ENCODE results near the gene MYBPHL.
A peak's percentile ranks its signal among the peaks of the same experiment; 100 is the strongest.
"Not testable (repeated sequence)": the region's sequence is repeated elsewhere in the genome, so short reads cannot be mapped to it uniquely, and the experiment has no call there.

Gene MYBPHL

GRCh38 chr1:109319114-109319513, 12.3 kb upstream of the MYBPHL start:
- Mint-ChIP-seq H3K4me1 (no peaks in the 10 kb centered on the region), H3K4me3 (no peak overlapping the region), H3K9me3 (no peaks in the 10 kb centered on the region), H3K36me3 (no peaks in the 10 kb centered on the region), H3K27ac (no peak overlapping the region), H3K27me3 (peaks cover 0 to 5% of the 10 kb centered on the region in 2 donors)
- DNase-seq: no peak
- ATAC-seq (replicated peaks): no peak

DNA sequence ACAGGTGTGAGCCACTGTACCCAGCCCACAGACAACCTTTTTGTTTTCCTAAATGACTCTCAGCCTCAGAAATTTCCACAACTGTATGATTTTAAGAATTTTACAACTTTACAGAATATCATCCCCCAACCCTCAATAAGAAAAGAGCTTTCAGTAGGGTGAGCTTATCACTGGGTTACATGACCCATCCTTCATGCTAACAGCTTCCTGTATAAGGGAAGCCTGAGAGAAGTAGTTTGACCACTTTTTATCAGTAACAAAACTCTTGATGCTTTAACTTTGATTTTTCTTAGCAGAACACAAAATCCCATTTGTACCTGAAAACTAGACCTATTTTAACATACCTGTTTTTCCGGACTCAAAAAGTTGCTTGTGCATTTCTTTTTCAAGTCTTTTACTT, 9.7 kb upstream of the MYBPHL start:
- DNase-seq (no peak), ATAC-seq (replicated peaks) (no peak)
- no peaks in the 10 kb centered on the region for H3K27me3 Mint-ChIP-seq
- H3K9me3 Mint-ChIP-seq: no peaks in the 10 kb centered on the region
- no peaks in the 10 kb centered on the region for H3K36me3 Mint-ChIP-seq
- H3K4me3 Mint-ChIP-seq: no peak overlapping the region
- H3K27ac Mint-ChIP-seq: no peak overlapping the region
- no peaks in the 10 kb centered on the region for H3K4me1 Mint-ChIP-seq

DNA sequence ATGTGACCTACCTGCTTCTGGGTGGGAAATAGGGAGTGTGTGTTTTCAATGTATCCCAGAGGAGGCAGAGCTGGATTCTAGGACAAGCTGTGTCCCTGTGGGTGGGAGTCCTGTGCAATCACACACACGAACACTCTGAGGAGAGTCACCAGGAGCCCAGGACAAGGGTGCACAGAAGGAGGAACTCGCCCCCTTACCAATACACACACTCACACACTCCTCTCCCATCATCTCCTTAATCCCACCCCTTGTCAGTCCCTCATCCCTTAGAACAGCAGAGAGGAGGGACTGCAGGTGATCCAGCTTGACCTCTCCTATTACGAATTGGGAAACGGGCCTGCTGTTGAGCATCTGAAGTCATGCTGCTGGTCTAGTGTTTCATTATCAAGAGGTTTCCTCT, 8.5 kb upstream of the MYBPHL start:
- Mint-ChIP-seq H3K27me3 (no peaks in the 10 kb centered on the region), H3K9me3 (no peaks in the 10 kb centered on the region), H3K27ac (no peak overlapping the region), H3K4me3 (no peak overlapping the region), H3K4me1 (no peaks in the 10 kb centered on the region), H3K36me3 (no peaks in the 10 kb centered on the region)
- ATAC-seq (replicated peaks): no peak
- no peak for DNase-seq

DNA sequence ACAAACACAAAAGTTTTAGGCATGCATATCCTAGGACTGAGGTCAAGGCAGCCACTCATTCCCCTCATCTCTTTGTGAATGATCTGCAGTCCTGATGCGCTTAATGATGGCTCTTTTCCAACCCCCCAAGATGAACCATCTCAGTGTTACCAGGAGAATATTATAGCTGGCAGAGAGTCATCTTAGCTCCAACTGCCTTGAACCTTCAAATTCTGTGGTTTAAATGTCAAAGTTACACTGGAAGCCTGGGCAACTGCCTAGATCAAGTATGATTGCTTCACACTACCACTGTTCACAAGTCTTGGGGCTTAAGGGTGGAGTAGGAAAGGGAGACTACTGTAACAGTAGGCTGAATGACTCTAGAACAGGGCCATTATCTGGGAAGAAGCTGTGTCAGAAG, 8.0 kb upstream of the MYBPHL start:
- H3K36me3 Mint-ChIP-seq: no peaks in the 10 kb centered on the region
- no peak overlapping the region for H3K4me3 Mint-ChIP-seq
- ATAC-seq (replicated peaks): no peak
- H3K27me3 Mint-ChIP-seq: no peaks in the 10 kb centered on the region
- H3K27ac Mint-ChIP-seq: no peak overlapping the region
- H3K4me1 Mint-ChIP-seq: no peaks in the 10 kb centered on the region
- no peaks in the 10 kb centered on the region for H3K9me3 Mint-ChIP-seq
- DNase-seq: no peak

DNA sequence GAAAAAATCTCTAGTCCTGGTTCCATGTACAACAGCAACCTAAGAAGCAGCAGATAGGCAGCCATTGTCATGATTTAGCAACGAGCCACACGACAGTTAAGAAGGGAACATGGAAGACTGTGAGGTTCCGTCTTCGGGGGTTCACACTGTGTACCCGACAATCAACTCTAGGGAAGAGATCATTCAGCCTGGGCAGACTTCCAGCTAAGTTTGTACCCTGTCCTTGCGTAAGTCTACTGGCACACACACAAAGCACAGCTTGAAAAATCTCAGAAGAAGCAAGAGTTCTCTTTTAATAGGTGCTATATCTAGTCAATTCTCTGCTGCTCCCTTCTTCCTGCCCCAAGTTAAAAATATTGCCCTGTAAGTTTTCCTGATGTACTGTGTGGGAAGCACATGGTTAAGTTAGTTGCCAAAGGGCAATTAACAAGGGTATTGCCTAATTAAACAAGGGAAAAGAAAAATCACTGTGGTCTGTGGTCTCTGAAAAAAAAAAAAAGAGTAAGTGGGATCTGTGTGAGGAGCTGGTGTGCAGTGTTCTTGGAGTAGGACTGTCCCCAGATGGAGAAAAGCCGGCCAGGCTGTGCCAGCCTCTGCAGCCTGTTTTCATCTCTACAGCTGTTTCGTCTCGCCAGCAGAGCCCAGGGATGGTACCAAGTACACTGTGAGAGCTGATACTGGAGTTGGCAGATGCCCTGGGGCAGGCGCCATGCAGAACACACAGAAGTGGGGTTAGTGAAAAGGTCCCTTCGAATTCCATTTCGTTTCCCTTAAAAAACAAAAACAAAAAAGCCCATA, 6.4 kb upstream of the MYBPHL start:
- Mint-ChIP-seq H3K4me3 (no peak overlapping the region), H3K27me3 (no peaks in the 10 kb centered on the region), H3K36me3 (no peaks in the 10 kb centered on the region), H3K9me3 (no peaks in the 10 kb centered on the region), H3K4me1 (peaks cover 5 to 12% of the 10 kb centered on the region in 2 donors), H3K27ac (no peak overlapping the region)
- ATAC-seq (replicated peaks): no peak
- DNase-seq: no peak

GRCh38 chr1:109312246-109312645, 5.4 kb upstream of the MYBPHL start:
- no peaks in the 10 kb centered on the region for H3K9me3 Mint-ChIP-seq
- ATAC-seq (replicated peaks) (no peak), DNase-seq (no peak)
- no peaks in the 10 kb centered on the region for H3K27me3 Mint-ChIP-seq
- H3K36me3 Mint-ChIP-seq: no peaks in the 10 kb centered on the region
- no peak overlapping the region for H3K27ac Mint-ChIP-seq
- no peak overlapping the region for H3K4me3 Mint-ChIP-seq
- H3K4me1 Mint-ChIP-seq: peaks cover 10 to 21% of the 10 kb centered on the region in 2 donors

DNA sequence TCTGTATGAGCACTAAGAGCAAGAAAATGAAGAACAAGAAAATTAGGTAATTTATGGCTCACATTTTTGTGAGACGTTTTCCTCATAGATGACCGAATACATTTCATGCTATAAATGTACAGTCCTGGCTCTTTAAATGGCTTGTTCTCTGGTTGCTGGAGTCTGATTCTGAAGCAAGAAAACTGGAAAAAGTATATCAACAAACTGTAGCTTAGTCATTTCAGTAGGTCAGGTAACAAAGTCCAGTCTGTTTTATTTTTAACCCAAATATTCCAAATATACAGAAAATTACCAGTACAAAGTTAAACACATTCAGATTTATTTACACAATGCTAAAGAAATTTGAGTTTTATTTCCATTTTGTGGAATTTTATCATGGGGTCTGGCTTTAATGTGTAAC, 2.5 kb upstream of the MYBPHL start:
- ATAC-seq (replicated peaks) (no peak), DNase-seq (no peak)
- Mint-ChIP-seq H3K4me1 (peaks cover 18 to 27% of the 10 kb centered on the region in 2 donors), H3K4me3 (no peak overlapping the region), H3K36me3 (no peaks in the 10 kb centered on the region), H3K9me3 (no peaks in the 10 kb centered on the region), H3K27ac (no peak overlapping the region), H3K27me3 (no peaks in the 10 kb centered on the region)

- Mint-ChIP-seq H3K36me3 (no peaks in the 10 kb centered on the region), H3K4me3 (peak overlapping the region; percentile 58 to 66), H3K4me1 (peaks cover 18 to 27% of the 10 kb centered on the region in 2 donors), H3K27me3 (no peaks in the 10 kb centered on the region), H3K9me3 (no peaks in the 10 kb centered on the region), H3K27ac (peak overlapping the region; percentile 66)
- ATAC-seq (replicated peaks) (peak; percentile 99), DNase-seq (peak; percentile 62)
Measured at GRCh38 chr1:109307274-109308021, 637 bp upstream of the MYBPHL start.

DNA sequence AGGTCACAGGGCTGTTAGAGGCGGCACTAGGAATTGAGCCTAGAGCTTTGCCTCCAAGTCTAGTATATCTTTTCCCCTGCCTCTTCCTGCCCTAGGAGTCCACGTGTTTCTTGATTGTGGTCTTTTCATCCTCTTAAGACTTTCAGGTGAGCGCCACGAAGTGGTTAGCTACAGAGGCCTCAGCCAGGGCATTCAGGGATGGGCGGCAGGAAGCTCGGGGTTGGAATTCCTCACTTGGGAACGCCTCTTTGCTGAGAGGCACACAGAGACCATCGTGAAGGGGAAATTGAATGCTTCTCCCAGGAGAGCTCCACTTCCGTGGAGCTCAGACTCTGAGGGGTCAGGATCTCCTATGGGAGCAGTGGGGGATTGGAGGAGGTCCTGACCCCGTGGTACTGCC, 820 bp downstream of the MYBPHL start:
- not testable (repeated sequence) for ATAC-seq (replicated peaks); H3K36me3 Mint-ChIP-seq; H3K27me3 Mint-ChIP-seq; H3K4me3 Mint-ChIP-seq; H3K27ac Mint-ChIP-seq; H3K9me3 Mint-ChIP-seq; DNase-seq
- H3K4me1 Mint-ChIP-seq: peaks cover 18 to 27% of the 10 kb centered on the region in 2 donors

- Mint-ChIP-seq H3K36me3 (no peaks in the 10 kb centered on the region), H3K9me3 (no peaks in the 10 kb centered on the region), H3K27me3 (peaks cover 5 to 13% of the 10 kb centered on the region in 2 donors), H3K27ac (no peak overlapping the region), H3K4me1 (peaks cover 22 to 34% of the 10 kb centered on the region in 2 donors), H3K4me3 (no peak overlapping the region)
- ATAC-seq (replicated peaks) (no peak), DNase-seq (no peak)
Measured at GRCh38 chr1:109304226-109304920, 2.4 kb downstream of the MYBPHL start.

DNA sequence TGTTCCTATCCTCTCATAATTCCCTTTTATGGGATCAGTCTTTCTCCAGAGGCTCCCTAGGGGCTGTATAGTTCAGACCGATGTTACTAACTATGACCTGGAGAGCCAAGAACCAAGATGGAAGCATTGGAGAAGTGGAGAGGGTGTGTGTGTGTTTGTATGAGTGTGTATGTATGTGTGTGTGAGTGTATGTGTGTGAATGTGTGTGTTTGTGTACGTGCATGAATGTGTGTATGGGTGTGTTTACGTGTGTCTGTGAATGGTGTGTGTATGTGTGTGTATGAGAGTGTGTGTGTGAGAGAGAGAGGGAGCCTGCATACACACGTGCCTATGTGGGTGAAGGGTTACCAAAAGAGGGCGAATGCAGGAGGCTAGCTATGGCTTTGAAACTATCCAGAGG, 4.9 kb downstream of the MYBPHL start:
- Mint-ChIP-seq H3K27ac (no peak overlapping the region), H3K27me3 (peaks cover 20 to 21% of the 10 kb centered on the region in 2 donors), H3K4me3 (no peak overlapping the region), H3K4me1 (peaks cover 12 to 15% of the 10 kb centered on the region in 2 donors), H3K36me3 (peaks cover 0 to 2% of the 10 kb centered on the region in 2 donors), H3K9me3 (no peaks in the 10 kb centered on the region)
- ATAC-seq (replicated peaks) (no peak), DNase-seq (no peak)

DNA sequence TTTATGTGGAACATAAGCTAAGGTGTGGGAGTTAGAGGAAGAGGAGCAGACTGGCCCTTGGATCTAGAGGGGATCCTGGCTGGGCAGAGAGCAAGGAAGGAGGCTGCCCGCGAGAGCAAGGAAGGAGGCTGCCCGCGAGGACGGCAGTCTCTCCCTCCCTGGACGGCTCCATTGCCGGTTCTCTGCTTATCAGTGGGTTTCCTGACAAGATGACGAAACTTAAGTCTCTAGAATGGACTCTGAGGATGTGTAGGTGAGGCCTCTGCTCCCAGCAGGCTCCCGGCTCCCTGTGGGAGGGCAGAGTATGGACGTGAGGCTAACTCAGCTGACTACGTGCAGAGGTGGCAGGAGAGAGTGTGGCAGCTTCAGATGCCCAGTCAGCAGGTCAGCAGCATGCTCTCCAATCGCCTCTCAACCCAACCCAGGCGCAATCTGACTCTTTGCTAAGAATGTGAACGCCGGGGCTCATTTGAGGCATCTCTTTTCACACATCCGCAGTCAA, 6.1 kb downstream of the MYBPHL start:
- H3K4me3 Mint-ChIP-seq: no peak overlapping the region
- H3K9me3 Mint-ChIP-seq: no peaks in the 10 kb centered on the region
- peaks cover 20 to 21% of the 10 kb centered on the region in 2 donors for H3K27me3 Mint-ChIP-seq
- DNase-seq: no peak
- no peak for ATAC-seq (replicated peaks)
- H3K36me3 Mint-ChIP-seq: peaks cover 0 to 2% of the 10 kb centered on the region in 2 donors
- peaks cover 9 to 15% of the 10 kb centered on the region in 2 donors for H3K4me1 Mint-ChIP-seq
- no peak overlapping the region for H3K27ac Mint-ChIP-seq

- ATAC-seq (replicated peaks) (no peak), DNase-seq (no peak)
- Mint-ChIP-seq H3K9me3 (no peaks in the 10 kb centered on the region), H3K27ac (no peak overlapping the region), H3K4me1 (peaks cover 16 to 24% of the 10 kb centered on the region in 2 donors), H3K27me3 (peaks cover 20 to 21% of the 10 kb centered on the region in 2 donors), H3K36me3 (peaks cover 0 to 2% of the 10 kb centered on the region in 2 donors), H3K4me3 (no peak overlapping the region)
Measured at GRCh38 chr1:109299558-109300343, 7.1 kb downstream of the MYBPHL start.
